Stimulated activated CD8-positive, alpha-beta memory T cell treated with anti-CD3 and anti-CD28 coated beads, Interleukin-7, amount 100 ng/mL, for 24 hours (primary cell): ENCODE results near the gene ATP8A2.
"Not testable (repeated sequence)": the region's sequence is repeated elsewhere in the genome, so short reads cannot be mapped to it uniquely, and the experiment has no call there.

ENCODE experiments used
- DNase-seq: peaks from one replicate; pipeline ENCODE4 v3.0.0-alpha.2; 2020; ENCODE audit warnings: low read depth

Gene ATP8A2

DNA sequence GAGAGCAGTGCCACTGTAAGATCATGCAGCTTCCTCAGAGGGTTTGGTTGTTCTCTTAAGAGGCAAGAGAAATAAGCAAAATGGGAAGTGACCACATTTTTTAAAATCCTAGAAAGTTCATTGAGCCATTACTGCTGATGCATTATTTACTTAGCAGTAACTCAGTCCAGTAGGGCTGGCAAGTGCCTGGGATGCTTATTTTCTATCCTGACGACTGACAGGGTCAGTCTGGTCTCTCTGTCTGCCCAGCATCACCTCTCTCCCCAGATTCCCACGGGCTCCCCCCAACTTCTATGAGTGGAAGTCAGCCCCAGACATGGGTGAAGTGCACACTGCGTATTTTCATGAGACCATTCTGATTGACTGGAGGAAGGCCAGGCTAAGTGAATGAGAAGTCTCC lies 669.7 kb downstream of the ATP8A2 start:
- DNase-seq: no peak

DNA sequence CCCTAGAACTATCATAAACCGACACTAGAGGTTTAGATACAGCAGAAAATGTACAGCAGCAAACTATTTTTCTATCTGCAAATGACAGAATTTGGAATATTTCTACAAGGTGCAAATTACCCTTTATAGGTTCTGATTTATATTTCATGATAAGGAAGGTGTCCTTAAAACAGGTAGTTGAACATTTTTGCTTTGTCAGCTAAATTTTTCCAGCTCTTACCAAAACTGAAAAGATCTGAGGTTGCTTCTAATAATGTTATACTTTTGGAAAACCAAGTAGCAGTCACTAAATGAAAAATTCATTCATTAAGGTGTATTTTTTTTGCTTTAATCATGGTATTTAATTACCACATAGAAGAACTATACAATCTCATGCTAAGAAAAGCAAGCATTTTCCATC lies 671.0 kb downstream of the ATP8A2 start:
- DNase-seq: no peak

DNA sequence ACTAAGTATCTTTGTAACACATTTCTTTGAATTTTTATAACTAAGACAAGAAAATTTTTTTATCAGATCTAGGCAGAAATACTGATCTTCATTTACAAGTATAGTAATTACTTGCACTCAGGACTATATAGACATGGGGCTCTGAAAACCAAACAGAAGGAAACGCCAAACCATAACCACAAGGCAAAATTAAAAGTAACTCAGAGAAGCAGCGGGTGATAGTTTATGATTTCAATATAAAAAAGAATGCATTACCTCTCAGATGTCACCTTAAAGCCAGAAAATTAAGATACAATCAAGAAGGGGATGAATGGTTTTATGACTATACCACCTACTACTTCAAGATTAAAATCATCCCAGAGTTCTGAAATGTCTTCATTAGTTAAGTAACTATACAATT lies 673.4 kb downstream of the ATP8A2 start:
- no peak for DNase-seq

DNA sequence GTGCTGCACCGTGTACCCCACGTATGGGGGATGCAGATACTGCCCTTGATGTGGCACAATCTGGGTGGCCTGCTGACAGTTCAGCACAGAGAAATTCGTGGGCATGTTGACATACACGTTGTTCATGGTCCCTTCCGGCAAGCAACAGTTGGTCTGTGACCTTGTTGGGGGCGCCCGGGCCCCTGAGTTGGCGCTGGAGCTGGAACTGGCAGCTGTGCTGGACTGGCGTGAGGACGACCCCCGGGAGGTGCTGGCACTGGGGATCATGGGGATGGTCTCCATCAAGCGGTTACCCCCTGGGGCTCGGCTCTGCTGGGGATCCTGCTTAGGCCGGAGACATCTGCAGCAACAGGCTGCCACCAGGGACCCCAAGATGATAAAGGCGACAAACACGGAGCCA lies 674.9 kb downstream of the ATP8A2 start:
- no peak for DNase-seq

DNA sequence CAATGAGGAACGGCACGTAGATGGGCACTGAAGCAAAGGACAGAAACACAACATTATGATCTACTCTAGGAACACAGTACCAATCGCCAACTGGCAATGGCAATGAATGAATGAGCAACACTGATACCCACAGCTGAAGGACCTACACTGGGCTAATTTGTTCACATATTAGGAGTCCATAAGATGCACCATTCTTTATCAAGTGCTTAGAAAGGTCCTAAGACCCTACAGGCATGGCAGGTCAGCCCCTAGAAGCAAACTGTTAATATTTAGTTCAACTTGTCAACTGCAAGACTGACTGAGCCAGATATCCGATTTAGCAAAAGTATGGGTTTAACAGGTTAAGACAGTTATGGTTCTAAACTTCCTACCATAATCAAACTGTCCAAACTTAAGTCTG lies 675.3 kb downstream of the ATP8A2 start:
- no peak for DNase-seq

DNA sequence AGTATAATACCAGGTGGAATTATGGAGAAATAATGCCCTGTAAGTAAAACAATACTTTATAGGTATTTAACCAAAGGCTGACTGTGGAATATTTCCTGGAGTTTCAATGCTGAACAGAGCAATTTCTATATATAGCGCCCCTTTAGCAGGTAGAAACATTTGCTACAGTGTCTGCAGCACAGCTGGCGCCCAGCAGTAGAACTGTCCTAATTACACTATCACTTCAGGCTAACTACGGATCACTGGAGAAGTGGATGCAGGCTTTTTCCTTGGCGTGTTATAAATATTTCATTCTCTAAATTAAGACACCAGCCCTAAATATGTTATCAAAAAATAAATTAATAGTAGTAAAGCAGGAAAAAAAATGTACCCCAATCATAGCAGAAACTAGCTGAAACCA lies 677.0 kb downstream of the ATP8A2 start:
- DNase-seq: no peak

DNA sequence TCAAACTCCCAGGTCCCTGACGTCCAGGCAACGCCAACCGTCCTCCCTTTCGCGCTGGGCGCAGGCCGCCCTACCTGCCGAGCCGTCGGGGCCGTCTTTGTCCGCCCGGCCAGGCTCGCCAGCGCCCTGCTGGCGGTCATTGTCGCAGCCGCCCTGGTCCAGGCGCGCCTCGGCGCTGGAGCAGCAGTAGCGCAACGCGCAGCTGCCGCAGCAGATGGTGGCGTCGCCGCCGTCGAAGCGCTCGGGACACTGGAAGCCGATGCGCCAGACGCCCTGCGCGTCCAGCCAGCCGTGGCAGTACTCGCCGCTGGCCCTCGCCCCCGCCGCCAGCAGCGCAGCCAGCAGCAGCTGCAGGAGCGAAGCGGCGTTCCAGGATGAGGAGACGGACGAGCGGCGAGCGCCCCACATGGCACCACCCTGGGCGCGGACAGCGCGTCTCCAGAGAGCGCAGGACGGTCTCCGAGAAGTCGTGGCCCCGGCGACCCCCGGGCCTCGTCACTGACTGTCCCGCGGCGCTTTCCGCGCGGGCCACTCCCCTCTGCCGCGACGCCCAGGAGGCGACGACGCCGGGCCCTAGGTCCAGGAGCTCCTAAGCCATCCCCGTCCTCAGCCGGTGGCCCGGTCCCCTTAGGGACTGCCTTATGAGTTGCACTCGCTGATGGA lies 678.9 kb downstream of the ATP8A2 start:
- no peak for DNase-seq

DNA sequence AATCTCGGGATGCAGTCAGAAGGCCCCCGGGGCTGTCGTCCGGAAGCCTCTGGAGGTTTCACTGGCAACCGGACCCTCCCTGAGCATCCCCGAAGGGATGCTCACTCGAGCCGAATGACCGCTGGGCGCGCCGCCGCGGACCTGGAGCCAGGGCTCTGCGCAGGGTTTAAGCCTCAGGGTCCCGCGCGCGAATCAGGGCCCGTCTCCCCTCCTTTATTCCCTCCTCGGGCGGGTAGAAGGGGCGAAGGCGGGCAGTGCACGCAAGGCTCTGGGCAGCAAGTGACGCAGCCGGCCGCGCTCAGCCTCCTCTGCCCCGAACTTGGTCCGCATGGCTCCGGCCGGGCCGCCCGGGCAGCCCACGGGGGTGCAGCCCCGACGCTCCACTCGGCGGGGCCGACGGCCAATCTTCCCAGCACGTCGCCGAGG lies 679.5 kb downstream of the ATP8A2 start:
- DNase-seq: no peak

DNA sequence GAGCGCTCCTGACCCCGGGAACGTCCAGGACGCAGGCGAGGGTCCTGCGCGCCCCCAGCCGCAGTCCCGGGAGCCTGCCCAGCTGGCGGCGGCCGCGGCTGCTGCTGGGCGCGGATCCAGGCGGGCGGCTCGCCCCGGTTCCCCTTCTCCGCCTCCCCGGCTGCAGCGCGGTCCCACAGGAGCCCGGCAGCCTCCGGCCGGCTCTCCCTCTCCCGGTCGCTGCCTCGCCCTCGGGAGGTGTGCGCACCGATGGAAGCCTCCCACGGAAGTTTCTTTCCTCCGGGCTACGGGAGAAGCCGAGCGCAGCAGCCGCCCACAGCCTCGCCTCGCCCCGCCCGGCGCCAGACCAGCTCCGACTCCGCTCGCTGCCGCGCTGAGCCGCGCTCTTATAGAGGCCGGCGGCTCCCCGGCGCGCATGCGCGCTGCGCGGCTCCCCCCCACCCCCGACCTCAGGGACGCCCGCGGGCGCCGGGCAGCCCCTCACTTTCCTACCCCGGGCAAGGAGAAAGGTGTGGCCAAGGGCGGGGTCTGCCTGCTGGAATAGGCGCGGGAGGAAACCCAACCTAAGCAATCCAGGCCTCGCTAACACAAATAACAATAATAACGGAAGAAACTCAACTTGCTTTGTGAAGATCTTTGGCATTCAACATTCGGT lies 680.0 kb downstream of the ATP8A2 start, which contains the start of gene SHISA2:
Gene SHISA2 (minus strand): TSS at position 360 of the 655 bp plus-strand sequence. CDS start 1,041 bp downstream, outside the sequence.
- DNase-seq: no peak

DNA sequence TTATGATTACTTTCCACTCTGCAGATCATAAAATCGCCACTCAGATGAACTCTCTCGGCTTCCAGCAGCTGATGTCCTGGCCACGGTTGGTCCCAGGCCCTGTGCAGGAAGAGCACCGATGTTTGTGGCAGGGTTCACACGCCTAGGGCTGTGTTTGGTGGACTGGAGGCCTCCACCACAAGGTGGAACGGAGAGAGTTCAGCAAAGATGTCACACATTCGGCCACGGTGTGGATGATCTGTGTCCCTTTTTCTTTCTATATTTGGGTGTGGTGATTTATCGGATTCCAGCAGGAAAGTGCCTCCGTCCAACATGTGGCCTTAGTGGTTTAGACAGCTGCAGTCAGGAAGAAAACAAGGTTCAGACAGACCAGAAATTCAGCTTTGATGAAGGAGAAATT lies 680.6 kb downstream of the ATP8A2 start:
- DNase-seq: no peak

DNA sequence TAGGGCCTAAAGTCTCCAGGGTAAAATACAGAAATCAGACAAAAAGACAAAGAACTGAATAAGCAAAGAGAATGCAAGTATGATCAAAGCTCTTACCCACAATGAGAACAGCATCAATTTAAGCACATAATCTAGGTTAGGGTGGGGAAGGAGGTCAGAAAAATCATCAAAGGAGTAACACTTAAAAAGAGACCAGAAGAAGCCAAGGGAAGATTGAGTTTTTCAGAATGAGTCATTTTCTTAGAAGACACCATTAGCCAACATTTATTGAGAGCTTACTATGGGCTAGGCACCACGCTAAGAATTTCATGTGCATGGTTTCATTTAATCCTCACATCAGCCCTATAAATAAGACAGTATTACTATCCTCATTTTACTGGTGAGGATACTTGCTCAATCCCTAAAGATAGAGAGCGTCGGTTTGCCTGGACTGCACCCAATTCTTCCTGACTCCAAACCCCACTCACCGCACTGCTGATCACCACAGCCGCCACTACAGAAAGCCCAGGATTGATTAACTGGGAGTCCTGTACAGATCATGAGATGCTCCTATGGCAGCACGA lies 681.7 kb downstream of the ATP8A2 start:
- DNase-seq: no peak

DNA sequence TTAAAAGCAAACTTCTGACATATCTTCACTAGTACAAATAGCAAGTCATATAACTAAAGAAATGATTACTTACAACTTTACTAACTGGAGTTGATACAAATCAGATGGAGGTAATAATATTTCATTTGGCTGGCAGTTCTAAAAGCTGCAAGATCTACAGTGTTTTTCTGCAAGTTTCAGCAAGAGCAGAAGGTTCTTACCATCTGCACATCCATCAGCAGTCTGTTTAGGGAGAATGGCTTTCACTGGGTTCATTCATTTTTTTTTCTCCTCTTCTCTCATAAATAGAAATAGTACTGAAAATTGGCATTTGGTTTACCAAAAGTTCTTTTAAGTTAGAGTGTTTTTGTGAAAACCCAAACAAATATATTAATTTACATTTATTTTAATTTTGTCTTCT lies 683.1 kb downstream of the ATP8A2 start:
- DNase-seq: no peak

DNA sequence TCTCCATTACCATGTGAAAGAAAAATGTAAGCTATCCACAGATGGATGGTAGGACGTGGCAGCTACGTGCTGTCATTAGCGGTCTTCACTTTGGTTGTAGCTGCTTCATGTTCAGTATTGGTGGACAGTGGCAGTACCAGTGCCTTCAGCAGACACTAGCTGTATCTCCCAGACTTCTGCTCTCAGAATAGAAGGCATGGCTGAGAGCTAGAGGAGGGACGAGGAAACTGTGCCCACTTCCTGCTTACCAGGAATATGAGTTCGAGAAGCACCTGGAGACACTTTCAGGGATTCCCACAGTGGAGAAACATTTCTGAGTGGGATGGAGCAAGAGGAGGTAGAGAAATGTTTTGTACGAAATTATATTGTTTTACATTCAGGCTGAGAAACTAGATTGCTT lies 686.9 kb downstream of the ATP8A2 start:
- no peak for DNase-seq

DNA sequence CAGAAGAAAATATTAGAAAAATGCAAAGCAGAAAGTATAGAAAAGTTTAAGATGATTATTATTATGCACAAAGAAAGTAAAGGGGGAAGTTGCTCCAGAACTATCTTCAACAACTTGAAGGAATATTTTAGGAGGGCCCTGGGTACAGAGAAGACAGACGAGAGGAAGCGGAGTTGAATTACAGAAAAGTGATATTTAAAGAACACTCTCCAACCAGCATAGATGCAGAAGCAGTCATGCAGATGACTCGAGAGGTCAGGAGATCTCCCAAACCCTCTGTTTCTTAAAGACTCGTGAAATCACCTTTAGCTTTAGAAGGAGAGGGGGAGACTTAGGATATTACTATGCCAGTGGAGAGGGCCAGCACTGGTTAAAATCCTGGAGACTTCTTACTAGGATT lies 688.6 kb downstream of the ATP8A2 start:
- DNase-seq: no peak

DNA sequence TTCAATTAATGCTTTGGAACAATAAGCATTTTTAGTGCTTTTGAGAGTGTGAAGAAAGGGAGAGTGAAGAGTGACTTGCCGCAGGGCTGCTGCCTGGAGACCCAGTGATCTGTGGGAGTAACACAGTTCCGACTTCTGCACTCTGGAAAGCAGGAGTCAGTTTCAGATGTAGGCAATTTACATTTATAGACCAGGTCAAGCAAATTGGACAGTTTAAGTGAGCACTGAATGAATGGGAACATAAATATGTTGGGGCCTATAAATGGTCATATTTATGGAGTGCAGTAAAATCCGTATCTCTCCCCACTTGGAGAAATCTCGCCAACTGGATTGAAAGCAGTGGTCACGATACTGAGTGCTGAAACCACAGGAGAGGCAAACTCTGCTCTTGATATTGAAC lies 689.5 kb downstream of the ATP8A2 start:
- DNase-seq: no peak

DNA sequence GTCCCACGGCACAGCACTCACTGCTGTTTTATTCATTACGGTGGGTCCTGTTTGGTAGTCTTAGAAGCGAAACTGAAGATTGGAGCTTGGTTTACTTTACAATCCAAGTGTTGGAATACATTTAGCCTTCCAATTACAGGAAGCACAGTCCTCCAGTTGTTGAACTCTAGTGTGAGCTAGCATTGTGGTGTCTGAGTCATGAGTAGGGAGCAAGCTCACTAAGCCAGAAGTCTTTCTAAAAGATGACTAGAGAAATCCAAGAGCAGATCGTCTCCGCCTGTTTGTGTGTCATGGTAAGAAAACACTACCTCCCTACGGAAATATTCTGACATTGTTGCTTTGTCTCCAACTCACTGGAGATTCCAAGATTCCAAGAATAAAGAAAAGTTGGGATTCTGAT lies 690.2 kb downstream of the ATP8A2 start:
- no peak for DNase-seq

DNA sequence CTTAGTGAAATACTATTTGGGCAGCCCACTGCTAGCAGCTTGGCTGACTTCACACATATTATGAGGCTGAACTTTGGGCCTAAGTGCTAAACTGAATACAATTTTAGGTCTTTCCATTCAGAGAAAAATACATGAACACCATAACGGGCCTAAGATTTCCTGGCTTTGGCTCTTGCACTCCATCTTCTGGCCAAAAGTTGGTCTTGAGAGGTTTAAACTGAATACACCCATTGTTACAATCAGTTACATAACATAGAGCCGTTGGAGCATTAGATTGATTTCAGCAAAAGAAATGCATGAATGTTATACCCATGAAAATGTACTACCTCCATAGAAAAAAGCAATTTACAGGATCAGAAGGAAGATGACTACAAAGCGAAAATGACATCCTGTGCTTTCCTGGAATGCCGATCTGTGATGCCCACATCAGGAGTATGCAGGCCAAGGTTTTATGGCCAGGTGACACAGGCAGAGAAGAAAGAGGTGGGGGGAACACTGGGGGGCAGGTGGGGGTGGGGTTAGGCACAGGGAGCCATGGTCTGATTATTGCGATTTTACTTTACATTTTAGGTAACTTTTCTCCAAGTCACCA lies 691.2 kb downstream of the ATP8A2 start:
- no peak for DNase-seq

DNA sequence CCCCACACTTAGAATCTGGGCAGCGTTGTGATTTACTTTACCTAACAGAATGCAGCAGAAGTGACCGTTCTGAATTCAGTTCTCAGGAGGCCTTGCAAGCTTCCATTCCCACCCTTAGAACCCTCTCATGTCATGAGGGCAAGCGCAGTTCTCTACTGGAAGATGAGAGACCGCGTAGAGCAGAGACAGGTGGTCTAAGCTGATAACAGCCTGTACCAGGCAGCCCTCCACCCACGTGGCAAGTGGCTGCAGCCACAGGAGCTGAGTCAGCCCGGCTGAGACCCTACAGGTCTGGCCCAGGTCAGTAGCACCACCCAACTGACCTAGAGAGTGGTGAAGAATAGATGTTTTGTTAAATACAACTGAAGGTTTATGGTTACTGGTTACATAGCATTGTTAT lies 694.7 kb downstream of the ATP8A2 start:
- not testable (repeated sequence) for DNase-seq

DNA sequence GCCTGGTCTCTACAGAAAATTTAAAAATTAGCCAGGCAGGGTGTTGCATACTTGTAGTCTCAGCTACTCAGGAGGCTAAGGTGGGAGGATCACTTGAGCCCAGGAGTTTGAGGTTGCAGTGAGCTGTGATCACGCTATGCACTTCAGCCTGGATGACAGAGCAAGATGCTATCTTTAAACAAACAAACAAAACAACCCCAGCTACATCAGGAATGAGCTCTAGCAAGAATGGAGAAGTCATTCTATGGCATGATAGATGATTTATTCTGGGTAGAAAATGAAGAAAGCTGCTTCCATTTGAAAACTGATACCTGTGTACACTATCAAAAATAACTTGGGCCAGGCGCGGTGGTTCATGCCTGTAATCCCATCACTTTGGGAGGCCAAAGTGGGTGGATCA lies 695.8 kb downstream of the ATP8A2 start:
- DNase-seq: no peak

DNA sequence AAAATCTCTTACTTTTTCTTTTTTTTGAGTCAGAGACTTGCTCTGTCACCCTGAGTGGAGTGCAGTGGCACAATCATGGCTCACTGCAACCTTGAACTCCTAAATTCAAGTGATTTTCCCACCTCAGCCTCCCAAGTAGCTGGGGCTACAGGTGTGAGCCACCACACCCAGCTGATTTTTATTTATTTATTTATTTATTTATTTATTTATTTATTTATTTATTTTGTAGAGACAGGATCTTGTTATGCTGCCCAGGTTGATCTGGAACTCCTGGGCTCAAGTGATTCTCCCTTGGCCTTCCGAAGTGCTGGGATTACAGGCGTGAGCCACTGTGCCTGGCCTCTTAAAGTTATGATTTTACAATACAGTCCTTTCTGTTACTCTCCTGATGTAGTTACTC lies 696.6 kb downstream of the ATP8A2 start:
- DNase-seq: not testable (repeated sequence)

DNA sequence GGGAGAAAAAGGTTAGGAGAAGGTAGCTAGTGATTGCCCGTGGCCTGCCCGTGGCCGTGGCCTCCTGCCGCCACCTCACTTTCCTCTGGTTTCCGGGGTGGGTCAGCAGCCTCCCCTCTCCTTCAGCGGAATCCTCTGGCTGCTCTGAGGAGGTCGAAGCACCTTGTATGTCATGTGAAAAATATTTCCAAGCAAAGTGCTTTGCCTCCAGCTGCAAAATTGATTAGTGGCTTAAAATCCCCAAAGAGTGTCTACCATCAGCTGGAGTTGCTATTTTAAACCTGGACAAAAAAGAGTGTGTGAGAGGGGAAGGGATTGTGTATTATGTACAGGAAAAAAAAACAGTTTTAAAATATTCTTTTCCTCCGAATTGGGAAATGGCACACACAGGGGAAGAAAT lies 697.9 kb downstream of the ATP8A2 start:
- DNase-seq: not testable (repeated sequence)

DNA sequence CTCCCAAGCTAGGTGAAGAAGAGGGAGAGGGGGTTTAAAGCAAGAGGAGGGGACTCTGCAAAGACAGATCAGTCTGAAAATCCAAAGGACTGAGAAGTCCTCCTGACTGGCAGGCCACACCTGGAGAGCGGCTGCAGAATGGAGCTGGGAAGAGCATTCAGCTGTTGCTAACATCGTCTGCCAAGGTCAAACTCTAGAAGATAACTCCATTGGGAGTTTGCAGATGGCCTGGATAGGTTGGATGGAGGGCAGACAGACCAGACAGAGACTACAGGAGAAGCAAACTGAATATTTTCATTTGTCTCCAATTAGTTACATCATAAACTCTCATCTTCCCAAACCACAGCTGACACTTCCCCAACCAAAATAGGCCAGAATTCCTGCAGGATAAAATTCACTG lies 699.9 kb downstream of the ATP8A2 start:
- no peak for DNase-seq

DNA sequence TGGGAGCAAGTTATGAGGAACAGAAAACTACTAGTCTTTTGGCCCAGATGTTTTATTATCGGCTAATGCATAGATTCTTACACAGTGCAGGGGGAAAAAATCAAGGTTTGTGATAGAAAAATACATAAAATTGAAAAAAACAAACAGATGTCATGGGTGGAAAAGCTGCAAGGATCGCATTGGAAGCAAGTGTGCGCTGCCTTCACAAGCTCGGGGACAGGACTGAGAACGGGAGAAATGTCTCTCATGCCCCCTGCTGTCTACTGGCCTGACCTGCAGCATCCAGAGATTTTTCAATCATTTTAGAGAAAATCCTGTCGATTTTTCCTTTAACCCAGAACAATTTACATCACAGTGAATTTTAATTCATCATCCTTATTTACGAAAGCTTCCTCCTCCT lies 700.6 kb downstream of the ATP8A2 start:
- not testable (repeated sequence) for DNase-seq
